ENCODE results near the gene EGFL6. TPM values are rescaled to one million over a fixed set of nuclear protein-coding genes. Genes with fewer than 3 reads are reported as not detected.

EGFL6 gene
- total RNA-seq, 2 experiments from 2014 or later = not detected

DNA sequence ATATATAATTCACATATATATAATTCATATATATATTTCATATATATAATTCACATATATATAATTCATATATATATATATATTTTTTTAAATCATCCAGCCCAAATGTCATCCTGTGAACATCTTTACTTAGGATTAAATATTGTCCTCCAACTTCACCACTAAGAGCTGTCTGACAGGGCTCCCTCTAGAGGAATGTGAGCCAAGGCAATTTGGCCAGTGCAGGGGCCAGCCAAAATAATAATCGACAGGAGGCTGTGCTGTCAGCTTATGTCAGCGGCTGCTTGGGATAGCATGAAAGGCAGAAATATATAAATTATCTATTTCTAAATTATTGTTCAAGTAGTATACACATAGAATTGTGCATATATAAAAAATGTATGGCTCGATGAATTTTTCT, 29.5 kb downstream of the EGFL6 start:
- H3K4me3 ChIP-seq (ENCODE audit: low read depth, low read length, poor library complexity, severe bottlenecking) = no peak overlapping the region
- no peaks in the 10 kb centered on the region for H3K9me3 ChIP-seq (ENCODE audit: low read length)
- no peaks in the 10 kb centered on the region for H3K79me2 ChIP-seq (ENCODE audit: insufficient read depth, low read depth, low read length)
- DNase-seq (ENCODE audit: low spot score) = peak; percentile 3
- no TSS peak for BruUV-seq (replicated peaks)
- no peaks in the 10 kb centered on the region for H3K9me2 ChIP-seq (ENCODE audit: insufficient read depth, low read length)
- H4K20me1 ChIP-seq (ENCODE audit: insufficient read depth, low read length) = no peaks in the 10 kb centered on the region
- H3K4me1 ChIP-seq (ENCODE audit: insufficient read depth, low read length, poor library complexity, severe bottlenecking) = no peaks in the 10 kb centered on the region
- no peak overlapping the region for H3K27ac ChIP-seq (ENCODE audit: low read depth, low read length, poor library complexity, severe bottlenecking)
- POLR2A ChIA-PET = no interaction called here
- H2AFZ ChIP-seq (ENCODE audit: low read length) = no peak overlapping the region
- intact Hi-C loops (cut with micrococcal nuclease; ENCODE audit: unreplicated experiment) = no loop called here
- H3K36me3 ChIP-seq (ENCODE audit: insufficient read depth, low read length) = no peaks in the 10 kb centered on the region
- no peak overlapping the region for H3K4me2 ChIP-seq (ENCODE audit: low read length)
- CTCF ChIA-PET (ENCODE audit: unreplicated experiment) = no interaction called here
- TF ChIP-seq EZH2phosphoT487 (IDR thresholded peaks at IDR 0.05; ENCODE audit: borderline replicate concordance, low read depth, low read length) = no peak
- TF ChIP-seq, protein P1, sequence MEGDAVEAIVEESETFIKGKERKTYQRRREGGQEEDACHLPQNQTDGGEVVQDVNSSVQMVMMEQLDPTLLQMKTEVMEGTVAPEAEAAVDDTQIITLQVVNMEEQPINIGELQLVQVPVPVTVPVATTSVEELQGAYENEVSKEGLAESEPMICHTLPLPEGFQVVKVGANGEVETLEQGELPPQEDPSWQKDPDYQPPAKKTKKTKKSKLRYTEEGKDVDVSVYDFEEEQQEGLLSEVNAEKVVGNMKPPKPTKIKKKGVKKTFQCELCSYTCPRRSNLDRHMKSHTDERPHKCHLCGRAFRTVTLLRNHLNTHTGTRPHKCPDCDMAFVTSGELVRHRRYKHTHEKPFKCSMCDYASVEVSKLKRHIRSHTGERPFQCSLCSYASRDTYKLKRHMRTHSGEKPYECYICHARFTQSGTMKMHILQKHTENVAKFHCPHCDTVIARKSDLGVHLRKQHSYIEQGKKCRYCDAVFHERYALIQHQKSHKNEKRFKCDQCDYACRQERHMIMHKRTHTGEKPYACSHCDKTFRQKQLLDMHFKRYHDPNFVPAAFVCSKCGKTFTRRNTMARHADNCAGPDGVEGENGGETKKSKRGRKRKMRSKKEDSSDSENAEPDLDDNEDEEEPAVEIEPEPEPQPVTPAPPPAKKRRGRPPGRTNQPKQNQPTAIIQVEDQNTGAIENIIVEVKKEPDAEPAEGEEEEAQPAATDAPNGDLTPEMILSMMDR (conservative IDR thresholded peaks at IDR 0.05; ENCODE audit: low read length) = peak; percentile 37; the same call in 1 of the 2 replicates

DNA sequence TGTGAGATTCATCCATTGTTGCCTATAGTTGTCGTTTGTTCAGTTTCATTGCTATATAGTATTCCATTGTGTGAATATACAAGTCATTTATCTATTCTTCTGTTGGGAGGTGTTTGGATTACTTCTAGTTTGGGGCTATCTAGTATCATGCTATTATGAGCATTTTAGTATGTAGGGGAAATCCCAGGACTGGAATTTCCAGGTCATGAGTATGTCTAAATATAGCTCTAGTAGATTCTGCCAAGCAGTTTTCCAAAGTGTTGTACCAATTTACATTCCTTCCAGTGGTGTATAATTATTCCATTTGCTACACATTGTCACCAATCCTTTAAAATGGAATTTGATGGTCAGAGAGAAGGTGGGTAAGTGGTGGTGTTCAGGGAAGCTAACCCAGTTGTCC, 30.1 kb downstream of the EGFL6 start:
- ChIA-PET CTCF (ENCODE audit: unreplicated experiment) (no interaction called here), POLR2A (no interaction called here)
- H3K9me2 ChIP-seq (ENCODE audit: insufficient read depth, low read length) = no peaks in the 10 kb centered on the region
- H2AFZ ChIP-seq (ENCODE audit: low read length) = no peak overlapping the region
- intact Hi-C loops (cut with micrococcal nuclease; ENCODE audit: unreplicated experiment) = no loop called here
- no peak overlapping the region for H3K27ac ChIP-seq (ENCODE audit: low read depth, low read length, poor library complexity, severe bottlenecking)
- no peaks in the 10 kb centered on the region for H3K9me3 ChIP-seq (ENCODE audit: low read length)
- DNase-seq (ENCODE audit: low spot score) = no peak
- H4K20me1 ChIP-seq (ENCODE audit: insufficient read depth, low read length) = no peaks in the 10 kb centered on the region
- no peak overlapping the region for H3K4me3 ChIP-seq (ENCODE audit: low read depth, low read length, poor library complexity, severe bottlenecking)
- TF ChIP-seq EZH2phosphoT487 (IDR thresholded peaks at IDR 0.05; ENCODE audit: borderline replicate concordance, low read depth, low read length) = no peak
- TF ChIP-seq, protein P1 (conservative IDR thresholded peaks at IDR 0.05; ENCODE audit: low read length) = no peak
- no peaks in the 10 kb centered on the region for H3K4me1 ChIP-seq (ENCODE audit: insufficient read depth, low read length, poor library complexity, severe bottlenecking)
- no peak overlapping the region for H3K4me2 ChIP-seq (ENCODE audit: low read length)
- no TSS peak for BruUV-seq (replicated peaks)
- no peaks in the 10 kb centered on the region for H3K36me3 ChIP-seq (ENCODE audit: insufficient read depth, low read length)
- H3K79me2 ChIP-seq (ENCODE audit: insufficient read depth, low read depth, low read length) = no peaks in the 10 kb centered on the region

DNA sequence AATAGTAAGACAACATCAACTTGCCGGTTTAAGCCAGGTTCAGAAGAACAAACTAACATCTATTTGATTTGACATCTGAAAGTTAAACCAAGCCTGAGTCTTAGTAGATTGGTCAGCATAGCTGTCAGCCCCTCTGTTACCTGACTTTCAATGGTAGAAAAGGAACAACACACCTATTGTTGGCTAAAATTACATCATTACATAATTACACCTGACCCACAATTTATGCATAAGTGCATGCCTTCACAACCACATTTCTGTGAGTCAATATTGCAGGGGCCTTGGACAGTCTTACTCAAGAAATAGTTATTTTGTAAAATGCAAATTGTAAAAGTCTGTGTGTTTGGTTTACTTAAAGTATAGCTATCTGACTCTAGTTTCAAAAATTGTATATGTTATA, 36.2 kb downstream of the EGFL6 start:
- CTCF ChIA-PET (ENCODE audit: unreplicated experiment) = no interaction called here

More for the DNA sequence above, 36.2 kb downstream of the EGFL6 start:
- no peak overlapping the region for H3K4me2 ChIP-seq (ENCODE audit: low read length)
- POLR2A ChIA-PET = no interaction called here
- H3K79me2 ChIP-seq (ENCODE audit: insufficient read depth, low read depth, low read length) = no peaks in the 10 kb centered on the region
- H2AFZ ChIP-seq (ENCODE audit: low read length) = no peak overlapping the region
- no peak for TF ChIP-seq EZH2phosphoT487 (IDR thresholded peaks at IDR 0.05; ENCODE audit: borderline replicate concordance, low read depth, low read length)
- TF ChIP-seq, protein P1 (conservative IDR thresholded peaks at IDR 0.05; ENCODE audit: low read length) = no peak
- intact Hi-C loops (cut with micrococcal nuclease; ENCODE audit: unreplicated experiment) = no loop called here
- no peaks in the 10 kb centered on the region for H3K4me1 ChIP-seq (ENCODE audit: insufficient read depth, low read length, poor library complexity, severe bottlenecking)
- H3K4me3 ChIP-seq (ENCODE audit: low read depth, low read length, poor library complexity, severe bottlenecking) = no peak overlapping the region
- BruUV-seq (replicated peaks) = no TSS peak
- no peaks in the 10 kb centered on the region for H3K9me3 ChIP-seq (ENCODE audit: low read length)
- no peaks in the 10 kb centered on the region for H3K36me3 ChIP-seq (ENCODE audit: insufficient read depth, low read length)
- no peaks in the 10 kb centered on the region for H3K9me2 ChIP-seq (ENCODE audit: insufficient read depth, low read length)
- no peak overlapping the region for H3K27ac ChIP-seq (ENCODE audit: low read depth, low read length, poor library complexity, severe bottlenecking)
- DNase-seq (ENCODE audit: low spot score) = no peak
- no peaks in the 10 kb centered on the region for H4K20me1 ChIP-seq (ENCODE audit: insufficient read depth, low read length)

Data from OCI-LY7 (cell line).